Measurements from ENCODE around the gene TOMM20.

DNA sequence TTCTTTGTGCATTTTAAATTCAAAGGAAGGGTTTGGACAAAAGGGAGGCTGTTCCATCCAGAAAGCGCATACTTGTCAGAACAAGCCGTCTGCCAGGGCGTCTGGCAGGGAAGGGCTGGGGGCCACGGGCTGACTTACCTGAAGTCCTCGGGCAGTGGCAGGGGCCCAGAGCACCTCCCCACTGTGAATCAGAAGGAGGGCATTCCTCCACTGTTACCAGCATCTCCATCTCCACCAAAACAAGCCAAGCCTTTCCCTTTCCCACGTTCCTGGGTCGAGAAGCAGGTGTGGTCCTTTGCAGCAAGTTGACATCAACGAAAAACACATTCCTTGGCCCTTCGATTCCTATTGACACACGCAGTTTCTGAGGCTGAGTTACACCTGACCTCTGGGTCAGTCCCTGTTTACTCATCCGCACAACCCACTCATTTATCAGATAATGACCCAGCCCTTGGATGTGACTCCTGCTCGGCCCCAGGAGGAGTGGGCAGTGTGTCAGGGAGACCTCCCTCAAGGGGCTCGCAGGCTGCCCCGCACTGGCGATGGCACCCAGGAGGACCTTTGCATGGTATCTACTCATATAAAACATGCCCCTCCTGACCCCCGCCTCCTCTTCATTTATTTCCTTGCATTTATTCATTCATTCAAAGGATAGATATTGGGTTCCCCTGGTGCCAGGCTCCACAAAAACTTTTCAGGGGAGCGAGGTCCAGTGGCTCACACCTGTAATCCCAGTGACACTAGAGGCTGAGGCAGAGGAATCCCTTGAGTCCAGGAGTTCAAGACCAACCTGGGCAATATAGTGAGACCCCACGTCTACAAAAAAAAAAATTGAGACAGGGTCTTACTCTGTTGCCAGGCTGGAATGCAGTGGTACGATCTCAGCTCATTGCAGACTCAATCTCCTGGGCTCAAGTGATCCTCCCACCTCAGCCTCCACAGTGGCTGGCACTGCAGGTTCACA lies 60.2 kb downstream of the TOMM20 start:
- TF ChIP-seq, protein P1, sequence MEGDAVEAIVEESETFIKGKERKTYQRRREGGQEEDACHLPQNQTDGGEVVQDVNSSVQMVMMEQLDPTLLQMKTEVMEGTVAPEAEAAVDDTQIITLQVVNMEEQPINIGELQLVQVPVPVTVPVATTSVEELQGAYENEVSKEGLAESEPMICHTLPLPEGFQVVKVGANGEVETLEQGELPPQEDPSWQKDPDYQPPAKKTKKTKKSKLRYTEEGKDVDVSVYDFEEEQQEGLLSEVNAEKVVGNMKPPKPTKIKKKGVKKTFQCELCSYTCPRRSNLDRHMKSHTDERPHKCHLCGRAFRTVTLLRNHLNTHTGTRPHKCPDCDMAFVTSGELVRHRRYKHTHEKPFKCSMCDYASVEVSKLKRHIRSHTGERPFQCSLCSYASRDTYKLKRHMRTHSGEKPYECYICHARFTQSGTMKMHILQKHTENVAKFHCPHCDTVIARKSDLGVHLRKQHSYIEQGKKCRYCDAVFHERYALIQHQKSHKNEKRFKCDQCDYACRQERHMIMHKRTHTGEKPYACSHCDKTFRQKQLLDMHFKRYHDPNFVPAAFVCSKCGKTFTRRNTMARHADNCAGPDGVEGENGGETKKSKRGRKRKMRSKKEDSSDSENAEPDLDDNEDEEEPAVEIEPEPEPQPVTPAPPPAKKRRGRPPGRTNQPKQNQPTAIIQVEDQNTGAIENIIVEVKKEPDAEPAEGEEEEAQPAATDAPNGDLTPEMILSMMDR (IDR thresholded peaks at IDR 0.05) = no peak
- TF ChIP-seq POLR2A (IDR thresholded peaks at IDR 0.05) = no peak

Data from breast epithelium (tissue), 3 donors.